Activated naive CD4-positive, alpha-beta T cell treated with Interleukin-2 at 50 U/mL for 16 hours (primary cell): Measurements from ENCODE around the gene DHRS3.
A peak's percentile ranks its signal among the peaks of the same experiment; 100 is the strongest.
"Not testable (repeated sequence)": the region's sequence is repeated elsewhere in the genome, so short reads cannot be mapped to it uniquely, and the experiment has no call there.

Experiments used
- DNase-seq: peaks from one replicate; pipeline ENCODE4 v3.0.0-alpha.2; 2020

The DHRS3 gene

GRCh38 chr1:12551584-12551983, 66.4 kb downstream of the DHRS3 start:
- no peak for DNase-seq

GRCh38 chr1:12549460-12550349, 68.3 kb downstream of the DHRS3 start:
- DNase-seq = peak; percentile 10

GRCh38 chr1:12548973-12549459, 69.0 kb downstream of the DHRS3 start:
- DNase-seq = no peak

GRCh38 chr1:12548279-12548972, 69.6 kb downstream of the DHRS3 start:
- DNase-seq = no peak

GRCh38 chr1:12547586-12548225, 70.3 kb downstream of the DHRS3 start:
- no peak for DNase-seq

- DNase-seq = no peak
Observed at GRCh38 chr1:12546771-12547585, 71.0 kb downstream of the DHRS3 start.

GRCh38 chr1:12544992-12545391, 73.0 kb downstream of the DHRS3 start:
- no peak for DNase-seq

GRCh38 chr1:12544357-12544756, 73.7 kb downstream of the DHRS3 start:
- DNase-seq = no peak

GRCh38 chr1:12543740-12544154, 74.3 kb downstream of the DHRS3 start:
- DNase-seq = no peak

GRCh38 chr1:12542616-12543592, 75.1 kb downstream of the DHRS3 start:
- no peak for DNase-seq

- DNase-seq = no peak
Observed at GRCh38 chr1:12542138-12542465, 75.9 kb downstream of the DHRS3 start.

- DNase-seq = no peak
Observed at GRCh38 chr1:12541274-12542137, 76.5 kb downstream of the DHRS3 start.

- DNase-seq = no peak
Observed at GRCh38 chr1:12540580-12541273, 77.3 kb downstream of the DHRS3 start.

- no peak for DNase-seq
Observed at GRCh38 chr1:12539705-12540579, 78.1 kb downstream of the DHRS3 start.

GRCh38 chr1:12539320-12539704, 78.7 kb downstream of the DHRS3 start:
- DNase-seq = no peak

- DNase-seq = not testable (repeated sequence)
Observed at GRCh38 chr1:12538536-12538935, 79.5 kb downstream of the DHRS3 start.

GRCh38 chr1:12537906-12538461, 80.0 kb downstream of the DHRS3 start:
- DNase-seq = no peak

- DNase-seq = no peak
Observed at GRCh38 chr1:12537294-12537693, 80.7 kb downstream of the DHRS3 start.
